Ramos (cell line): Measurements from ENCODE around the gene RFC4.

ENCODE experiments used
- in situ Hi-C: fragments of 300-500 bp; cut with MboI; formaldehyde crosslinking; loops from one replicate; pipeline ENCODE4 v1.14.3; 2022; ENCODE audit warnings: low sequenced_read_pairs; ENCODE audit not compliant: unreplicated experiment

The RFC4 gene

DNA sequence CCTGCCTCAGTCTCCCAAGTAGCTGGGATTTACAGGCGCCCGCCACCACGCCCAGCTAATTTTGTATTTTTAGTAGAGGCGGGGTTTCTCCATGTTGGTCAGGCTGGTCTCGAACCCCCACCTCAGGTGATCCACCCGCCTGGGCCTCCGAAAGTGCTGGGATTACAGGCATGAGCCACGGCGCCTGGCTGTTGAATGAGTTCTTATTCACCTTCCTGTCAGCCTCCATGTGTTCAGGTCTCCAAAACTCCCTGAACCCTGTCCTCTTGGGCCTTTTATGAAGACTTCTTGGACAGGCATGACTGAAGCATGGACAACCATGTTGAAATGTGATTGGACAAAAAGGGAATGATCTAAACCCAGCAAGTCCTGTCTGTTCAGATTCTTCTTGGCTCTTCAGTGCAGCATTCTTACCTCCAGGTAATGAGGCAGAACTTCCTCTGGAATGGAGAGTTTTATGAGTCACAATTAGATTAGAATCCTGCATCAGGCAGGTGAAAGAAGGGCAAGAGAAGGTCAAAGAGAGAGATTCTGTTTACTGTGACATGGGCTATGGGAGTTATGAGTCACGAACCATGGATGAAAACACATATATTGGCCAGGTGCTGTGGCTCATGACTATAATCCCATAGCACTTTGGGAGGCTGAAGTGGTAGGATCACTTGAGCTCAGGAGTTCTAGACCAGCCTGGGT lies 46.0 kb downstream of the RFC4 start:
- in situ Hi-C loops = no loop called here

DNA sequence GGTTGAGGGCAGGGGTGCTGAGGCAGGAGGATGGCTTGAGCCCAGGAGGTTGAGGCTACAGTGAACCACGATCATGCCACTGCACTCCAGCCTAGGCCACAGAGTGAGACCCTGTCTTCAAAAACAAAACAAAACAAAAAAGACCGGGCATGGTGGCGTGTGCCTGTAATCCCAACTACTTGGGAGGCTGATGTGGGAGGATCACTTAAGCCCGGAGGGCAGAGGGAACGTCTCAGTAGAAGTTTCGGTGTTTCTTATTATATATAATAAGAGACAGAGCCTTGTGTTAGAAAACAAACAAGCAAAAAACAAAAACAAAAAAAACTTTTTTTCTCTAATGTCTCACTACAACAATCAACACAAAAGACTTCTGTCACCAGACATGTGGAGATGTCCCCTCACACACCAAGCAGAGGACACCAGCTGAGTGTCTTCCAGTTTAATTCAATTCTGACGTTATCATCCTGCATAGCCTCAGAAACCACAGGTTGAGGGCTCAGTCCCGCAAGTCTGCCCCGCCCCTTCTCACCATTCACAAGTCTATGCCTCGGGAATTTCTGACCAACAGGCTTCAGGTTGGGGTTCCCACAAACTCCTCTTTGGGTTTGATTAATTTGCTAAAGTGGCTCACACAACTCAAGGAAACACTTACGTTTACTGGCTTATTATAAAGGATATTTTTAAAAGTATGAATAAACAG lies 46.9 kb downstream of the RFC4 start:
- in situ Hi-C loops = no loop called here

DNA sequence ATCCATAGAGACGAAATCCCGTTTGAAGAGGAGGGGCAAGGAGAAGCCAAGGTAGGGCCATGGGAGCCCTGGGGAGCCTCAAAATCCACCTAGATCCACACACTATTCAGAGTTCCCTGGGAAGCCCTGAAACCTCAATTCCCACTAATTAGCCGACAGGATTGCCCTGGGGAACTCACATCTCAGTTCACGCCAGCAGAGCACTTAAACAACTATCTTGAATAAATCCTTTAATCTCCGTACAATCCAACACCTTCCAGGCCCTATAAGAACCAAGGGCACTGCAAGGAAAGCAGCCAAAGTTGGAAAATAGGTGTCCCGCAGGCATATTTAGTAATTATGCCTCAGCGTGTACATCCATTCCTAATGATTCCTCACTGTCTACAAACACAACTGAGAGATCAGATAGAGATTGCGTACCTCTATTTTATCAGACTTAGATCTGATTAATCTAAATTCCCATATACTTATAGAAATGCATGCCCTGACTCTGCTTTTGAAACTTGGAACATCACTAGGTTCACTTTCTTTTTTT lies 48.5 kb downstream of the RFC4 start:
- in situ Hi-C loops = no loop called here

DNA sequence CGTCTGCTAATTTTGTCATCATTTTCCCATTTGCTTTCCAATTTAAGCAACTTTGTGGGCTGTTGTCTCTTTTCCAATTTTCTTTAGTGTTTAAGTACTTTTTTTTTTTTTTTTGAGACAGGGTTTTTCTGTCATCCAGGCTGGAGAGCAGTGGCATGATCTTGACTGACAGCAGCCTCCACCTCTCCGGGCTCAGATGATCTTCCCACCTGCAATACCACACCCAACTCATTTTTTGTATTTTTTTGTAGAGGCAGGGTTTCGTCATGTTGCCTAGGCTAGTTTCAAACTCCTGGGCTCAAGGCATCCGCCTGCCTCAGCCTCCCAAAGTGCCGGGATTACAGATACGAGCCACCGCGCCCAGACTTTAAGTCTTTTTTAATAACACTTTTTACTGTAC lies 49.1 kb downstream of the RFC4 start:
- in situ Hi-C loops = no loop called here

DNA sequence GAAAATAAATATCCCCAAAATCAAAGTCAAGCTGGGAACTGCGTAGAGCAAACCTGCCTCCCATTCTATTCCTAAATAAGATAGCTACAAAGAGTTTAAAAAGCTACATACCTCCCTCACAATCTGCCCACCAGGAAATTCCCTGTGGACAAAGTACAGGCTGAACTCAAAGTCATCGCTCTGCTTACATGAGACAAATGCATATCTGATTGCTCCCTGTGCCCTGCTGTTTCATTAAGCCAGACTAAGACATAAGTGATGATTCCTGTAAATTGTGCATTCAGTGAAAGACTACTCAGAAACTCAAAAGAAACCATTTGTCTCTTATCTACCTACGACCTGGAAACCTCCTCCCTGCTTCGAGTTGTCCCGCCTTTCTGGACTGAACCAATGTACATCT lies 51.4 kb downstream of the RFC4 start:
- in situ Hi-C loops = no loop called here

DNA sequence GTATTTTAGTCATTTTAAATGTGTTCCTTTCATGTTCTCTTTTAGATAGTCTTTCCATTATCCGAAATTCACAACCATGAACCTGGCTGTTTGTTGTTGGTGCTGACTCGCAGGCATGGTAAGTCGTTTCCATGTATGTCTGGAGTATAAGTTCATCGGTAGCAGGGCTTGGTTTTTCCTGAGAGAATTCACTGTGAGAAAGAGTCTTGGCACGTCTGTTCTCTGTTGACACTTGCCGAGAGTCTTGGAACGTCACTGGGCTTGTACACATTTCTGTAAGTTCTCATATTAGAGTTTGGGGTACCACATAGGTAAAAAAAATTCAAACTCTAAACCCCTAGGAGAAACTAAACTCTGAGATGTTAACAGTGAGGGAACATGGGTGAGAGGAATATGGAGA lies 52.3 kb downstream of the RFC4 start:
- in situ Hi-C loops = no loop called here

DNA sequence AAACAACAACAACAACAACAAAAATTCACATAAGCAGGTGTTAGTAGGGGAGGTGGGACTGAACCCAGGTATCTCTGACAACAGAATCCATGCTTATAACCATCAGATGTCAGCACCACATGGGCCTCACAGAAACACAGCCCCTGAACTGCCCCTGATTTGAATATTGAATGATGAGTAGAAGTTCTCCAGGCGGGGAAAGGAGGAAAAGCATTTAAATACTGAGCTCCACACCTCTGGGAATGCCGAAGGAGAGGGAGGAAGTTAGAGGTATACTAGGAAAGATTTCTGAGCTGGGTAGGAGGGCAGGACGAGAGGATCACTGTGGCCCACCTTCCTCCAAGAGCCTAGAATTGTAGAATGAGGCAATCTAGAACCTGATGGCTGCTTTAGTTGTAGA lies 54.8 kb downstream of the RFC4 start:
- in situ Hi-C loops = no loop called here

DNA sequence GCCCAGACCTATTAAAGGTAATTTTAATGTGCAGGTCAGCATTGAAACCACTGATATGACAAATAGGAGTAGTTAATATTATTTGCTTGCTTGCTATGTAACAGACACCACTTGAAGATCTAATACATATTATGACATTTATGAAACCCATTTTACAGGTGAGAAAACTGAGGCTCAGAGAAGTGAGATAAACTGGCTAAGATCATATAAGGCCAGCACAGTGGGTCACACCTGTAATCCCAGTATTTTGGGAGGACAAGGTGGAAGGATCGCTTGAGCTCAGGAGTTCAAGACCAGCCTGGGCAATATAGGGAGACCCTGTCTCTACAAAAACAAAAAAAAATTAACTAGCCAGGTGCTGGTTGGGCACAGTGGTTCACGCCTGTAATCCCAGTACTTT lies 56.0 kb downstream of the RFC4 start:
- in situ Hi-C loops = no loop called here

DNA sequence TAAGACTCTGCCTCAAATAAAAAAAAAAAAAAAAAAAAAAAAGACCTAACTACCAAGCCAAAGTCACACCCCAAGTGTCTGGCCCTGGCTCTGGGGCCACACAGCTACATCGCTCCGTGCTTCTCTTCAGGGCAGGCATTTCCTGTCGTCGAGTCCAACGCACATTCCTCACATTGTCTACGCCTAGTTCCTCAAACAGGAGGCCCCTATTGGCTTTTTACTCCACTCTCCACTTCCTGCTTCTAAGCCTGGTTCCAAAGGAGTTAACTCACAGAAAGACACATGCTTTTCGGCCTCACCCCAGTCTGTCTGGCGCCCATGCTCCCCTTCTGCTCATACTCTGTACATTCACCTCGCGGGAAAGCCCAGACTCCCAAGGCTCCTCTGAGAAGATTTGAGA lies 60.3 kb downstream of the RFC4 start:
- in situ Hi-C loops = no loop called here

DNA sequence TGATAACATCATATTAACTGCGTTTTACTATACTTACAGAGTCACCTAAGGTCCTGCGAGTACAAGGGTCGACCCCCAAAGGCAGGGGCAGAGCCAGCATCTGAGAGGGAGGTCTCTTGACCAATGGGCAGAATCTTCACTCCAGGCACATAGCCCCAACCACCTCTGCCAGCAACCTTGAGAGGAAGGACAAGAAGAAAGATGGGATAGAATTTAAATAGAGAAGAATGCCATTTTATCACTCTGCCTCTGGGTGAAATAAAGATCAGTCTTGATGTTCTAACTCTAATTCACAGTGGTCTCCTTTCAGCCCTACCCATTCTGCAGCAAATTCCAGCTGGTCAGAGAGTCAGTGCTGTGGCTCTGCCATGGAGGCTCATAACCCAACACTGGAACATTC lies 62.6 kb downstream of the RFC4 start:
- in situ Hi-C loops = no loop called here

DNA sequence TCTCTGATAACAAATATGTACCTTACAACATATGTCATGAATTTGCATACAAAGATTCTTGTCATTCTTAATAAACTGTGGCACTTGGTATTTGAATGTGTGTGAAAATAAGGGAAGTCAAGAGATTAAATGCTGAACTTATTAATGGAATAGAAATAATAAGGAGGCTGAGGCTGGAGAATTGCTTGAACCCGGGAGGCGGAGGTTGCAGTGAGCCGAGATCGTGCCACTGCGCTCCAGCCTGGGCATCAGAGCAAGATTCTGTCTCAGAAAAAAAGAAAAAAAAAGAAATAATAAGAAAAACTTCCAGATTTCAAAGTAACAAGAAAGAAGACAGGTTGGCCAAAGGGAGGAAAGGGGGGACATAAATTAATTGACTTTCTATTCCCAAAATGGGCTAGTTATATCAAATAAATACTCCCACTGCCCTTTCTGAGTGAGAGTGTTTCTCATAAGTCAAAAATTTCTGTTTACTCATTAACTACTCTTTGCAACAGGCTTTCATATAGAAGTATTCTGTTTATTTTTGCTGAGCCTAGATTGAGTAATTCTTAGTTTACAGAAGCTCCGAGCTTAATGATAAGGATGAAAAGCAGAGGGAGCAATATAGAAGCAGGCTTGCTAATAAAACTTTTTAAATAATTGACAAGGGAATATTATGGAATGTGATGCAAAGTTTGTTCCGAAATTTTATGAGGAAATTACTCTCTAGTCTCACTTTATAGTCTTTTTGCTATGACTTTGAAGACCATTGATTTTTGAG lies 63.5 kb downstream of the RFC4 start:
- in situ Hi-C loops = no loop called here
